ENCODE measurements around the gene SAE1. TPM values are rescaled to one million over a fixed set of nuclear protein-coding genes. Genes with fewer than 3 reads are reported as not detected.
A peak's percentile ranks its signal among the peaks of the same experiment; 100 is the strongest.

Gene SAE1
- 91.7 and 114 TPM in 2 replicates for total RNA-seq

- Histone ChIP-seq H3K36me3 (ENCODE audit: control insufficient read depth, insufficient read depth, low read length) (peaks cover 2% of the 10 kb centered on the region), H3K4me3 (ENCODE audit: low read depth, low read length) (peak within 1 kb of the TSS; percentile 68), H3K27me3 (ENCODE audit: control insufficient read depth, insufficient read depth, low read length) (no peaks in the 10 kb centered on the region)
- peak; percentile 90 for DNase-seq (ENCODE audit: low read depth)
- TF ChIP-seq CTCF (IDR thresholded peaks at IDR 0.05; ENCODE audit: insufficient read depth, low read length, poor library complexity, severe bottlenecking) = peak; percentile 50
Observed at GRCh38 chr19:47130589-47131227, at the start of gene SAE1. Gene SAE1, plus strand, starts transcription at chr19:47130835. Its CDS starts 96 bp downstream, at chr19:47130931.

- Histone ChIP-seq H3K36me3 (ENCODE audit: control insufficient read depth, insufficient read depth, low read length) (peaks cover 3% of the 10 kb centered on the region), H3K27me3 (ENCODE audit: control insufficient read depth, insufficient read depth, low read length) (no peaks in the 10 kb centered on the region), H3K4me3 (ENCODE audit: low read depth, low read length) (no peak overlapping the region)
- no peak for DNase-seq (ENCODE audit: low read depth)
- TF ChIP-seq CTCF (IDR thresholded peaks at IDR 0.05; ENCODE audit: insufficient read depth, low read length, poor library complexity, severe bottlenecking) = no peak
Observed at GRCh38 chr19:47081095-47081494, 49.5 kb upstream of the SAE1 start.

- TF ChIP-seq CTCF (IDR thresholded peaks at IDR 0.05; ENCODE audit: insufficient read depth, low read length, poor library complexity, severe bottlenecking) = no peak
- no peak overlapping the region for H3K4me3 ChIP-seq (ENCODE audit: low read depth, low read length)
- no peaks in the 10 kb centered on the region for H3K27me3 ChIP-seq (ENCODE audit: control insufficient read depth, insufficient read depth, low read length)
- H3K36me3 ChIP-seq (ENCODE audit: control insufficient read depth, insufficient read depth, low read length) = peaks cover 2% of the 10 kb centered on the region
- DNase-seq (ENCODE audit: low read depth) = no peak
Observed at GRCh38 chr19:47082493-47082892, 48.1 kb upstream of the SAE1 start.

GRCh38 chr19:47084879-47085439, 45.7 kb upstream of the SAE1 start:
- H3K27me3 ChIP-seq (ENCODE audit: control insufficient read depth, insufficient read depth, low read length) = no peaks in the 10 kb centered on the region
- no peak for DNase-seq (ENCODE audit: low read depth)
- H3K36me3 ChIP-seq (ENCODE audit: control insufficient read depth, insufficient read depth, low read length) = peaks cover 4% of the 10 kb centered on the region
- no peak overlapping the region for H3K4me3 ChIP-seq (ENCODE audit: low read depth, low read length)
- no peak for TF ChIP-seq CTCF (IDR thresholded peaks at IDR 0.05; ENCODE audit: insufficient read depth, low read length, poor library complexity, severe bottlenecking)

GRCh38 chr19:47086280-47086679, 44.4 kb upstream of the SAE1 start:
- no peak for TF ChIP-seq CTCF (IDR thresholded peaks at IDR 0.05; ENCODE audit: insufficient read depth, low read length, poor library complexity, severe bottlenecking)
- Histone ChIP-seq H3K4me3 (ENCODE audit: low read depth, low read length) (no peak overlapping the region), H3K27me3 (ENCODE audit: control insufficient read depth, insufficient read depth, low read length) (no peaks in the 10 kb centered on the region), H3K36me3 (ENCODE audit: control insufficient read depth, insufficient read depth, low read length) (peaks cover 4% of the 10 kb centered on the region)
- no peak for DNase-seq (ENCODE audit: low read depth)
